NCI-H446 (cell line): ENCODE results near the gene FAM222B.
A peak's percentile ranks its signal among the peaks of the same experiment; 100 is the strongest.

Source experiments
- DNase-seq, 2 experiments: peaks; one replicate each; lab custom pipeline; 2025; lab: John Stamatoyannopoulos, UW

FAM222B gene

DNA sequence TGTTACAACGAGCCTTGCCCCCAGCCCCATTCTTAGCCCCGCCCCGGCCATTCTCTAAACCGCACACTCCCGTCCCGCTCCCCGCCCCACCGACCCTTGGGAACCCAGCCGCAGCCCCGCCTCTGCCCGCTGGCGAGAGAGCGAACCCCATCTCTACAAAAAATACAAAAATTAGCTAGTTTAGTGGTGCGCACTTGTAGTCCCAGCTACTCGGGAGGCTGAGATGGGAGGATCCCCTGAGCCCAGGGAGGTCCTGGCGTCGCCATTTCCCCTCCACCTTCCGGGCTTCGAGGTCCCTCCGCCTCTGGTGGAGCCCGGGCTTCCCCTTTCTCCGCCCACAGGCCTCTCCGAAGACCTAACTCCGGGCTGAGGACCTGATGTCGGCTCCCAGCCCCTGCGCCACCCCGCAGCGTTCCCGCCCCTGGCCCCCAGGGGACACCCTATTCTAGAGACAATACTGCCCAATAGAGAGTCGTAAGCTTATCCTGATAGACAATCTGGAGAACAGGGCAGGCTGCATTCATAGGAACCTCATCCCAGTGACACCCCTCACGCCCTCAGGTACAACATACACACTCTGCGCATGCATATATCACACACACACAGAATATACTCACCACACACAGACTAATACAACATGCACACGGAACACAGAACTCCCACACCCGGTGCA is 130.4 kb downstream of the FAM222B start:
- DNase-seq = no peak

DNA sequence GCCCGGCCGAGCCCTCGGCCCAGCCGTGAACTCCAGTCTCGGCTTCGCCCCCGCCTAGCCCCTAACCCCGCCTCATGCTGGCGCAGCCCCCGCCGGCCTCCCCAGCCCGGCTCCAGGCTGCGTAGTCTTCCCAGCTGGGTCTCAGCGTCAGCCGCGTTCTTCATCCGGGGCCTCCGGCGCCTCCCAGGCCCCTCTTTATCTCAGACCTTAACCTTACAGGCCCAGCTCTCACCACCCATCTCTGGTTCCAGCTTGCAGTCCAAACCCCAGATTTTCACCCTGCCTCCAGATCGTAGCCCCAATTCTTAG is 130.9 kb downstream of the FAM222B start, which contains the start of gene PROCA1:
TSS of gene PROCA1 (minus strand) at position 166 of the 309 bp plus-strand sequence. CDS start 228 bp downstream, outside the sequence.
- DNase-seq = no peak

DNA sequence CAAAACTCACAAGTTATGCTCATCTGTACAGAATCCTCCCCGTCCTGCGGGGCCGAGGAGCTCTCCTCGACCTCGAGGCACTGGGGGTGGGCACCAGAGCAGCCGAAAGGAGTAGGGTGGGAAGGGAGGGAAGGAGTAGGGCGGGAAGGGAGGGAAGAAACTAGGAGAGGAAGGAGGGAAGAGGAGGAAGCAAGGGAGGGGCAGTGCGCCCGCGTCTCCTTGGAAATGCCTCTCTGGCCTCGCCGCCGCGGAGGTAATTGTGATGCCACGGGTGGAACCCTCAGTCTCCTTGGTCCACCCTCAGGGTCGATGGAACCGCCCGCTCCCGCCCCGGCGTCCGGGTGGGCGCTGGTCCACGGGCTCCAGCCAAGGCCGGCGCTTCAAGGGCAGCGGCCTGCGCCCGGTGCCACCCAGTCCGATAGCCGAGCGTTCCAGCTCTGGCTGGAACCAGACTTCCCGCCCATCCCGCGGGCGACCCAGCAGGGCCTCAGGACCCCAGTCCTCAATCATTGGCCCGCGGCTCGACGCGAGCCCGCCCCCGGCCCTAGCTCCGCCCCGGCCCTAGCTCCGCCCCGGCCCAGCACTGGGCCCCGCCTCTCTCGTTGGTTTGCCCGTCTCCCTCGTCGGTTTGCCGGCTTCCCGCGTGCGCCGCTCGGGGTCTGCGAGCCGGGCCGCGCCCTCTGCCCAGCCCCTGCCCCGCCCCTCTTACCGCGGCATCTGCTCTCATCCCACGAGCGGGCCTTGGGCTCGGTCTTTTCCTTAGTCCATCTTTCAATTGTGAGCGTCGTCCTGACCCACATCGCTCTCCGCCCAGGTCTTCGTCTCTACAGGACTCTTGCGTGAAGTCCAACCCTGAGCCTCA is 131.5 kb downstream of the FAM222B start:
- peak; percentile 67 to 94 for DNase-seq

DNA sequence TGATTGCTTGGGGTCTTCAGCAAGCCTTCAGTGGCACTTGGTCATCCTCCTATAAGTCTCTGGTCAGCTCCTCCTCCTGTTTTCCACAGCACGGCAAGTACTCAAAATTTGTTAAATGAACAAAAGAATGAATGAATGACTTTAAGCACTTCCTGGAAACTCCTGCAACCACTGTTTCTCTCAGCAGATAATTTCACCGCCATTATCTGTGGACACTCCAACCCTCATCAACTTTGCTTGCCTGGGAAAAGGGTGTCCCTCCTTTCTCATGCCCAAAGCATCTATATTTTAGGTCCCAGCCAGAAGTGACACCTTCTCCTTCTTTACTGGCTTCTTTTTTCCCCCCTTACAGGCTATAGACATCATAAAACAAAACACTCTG is 135.3 kb downstream of the FAM222B start:
- no peak for DNase-seq

DNA sequence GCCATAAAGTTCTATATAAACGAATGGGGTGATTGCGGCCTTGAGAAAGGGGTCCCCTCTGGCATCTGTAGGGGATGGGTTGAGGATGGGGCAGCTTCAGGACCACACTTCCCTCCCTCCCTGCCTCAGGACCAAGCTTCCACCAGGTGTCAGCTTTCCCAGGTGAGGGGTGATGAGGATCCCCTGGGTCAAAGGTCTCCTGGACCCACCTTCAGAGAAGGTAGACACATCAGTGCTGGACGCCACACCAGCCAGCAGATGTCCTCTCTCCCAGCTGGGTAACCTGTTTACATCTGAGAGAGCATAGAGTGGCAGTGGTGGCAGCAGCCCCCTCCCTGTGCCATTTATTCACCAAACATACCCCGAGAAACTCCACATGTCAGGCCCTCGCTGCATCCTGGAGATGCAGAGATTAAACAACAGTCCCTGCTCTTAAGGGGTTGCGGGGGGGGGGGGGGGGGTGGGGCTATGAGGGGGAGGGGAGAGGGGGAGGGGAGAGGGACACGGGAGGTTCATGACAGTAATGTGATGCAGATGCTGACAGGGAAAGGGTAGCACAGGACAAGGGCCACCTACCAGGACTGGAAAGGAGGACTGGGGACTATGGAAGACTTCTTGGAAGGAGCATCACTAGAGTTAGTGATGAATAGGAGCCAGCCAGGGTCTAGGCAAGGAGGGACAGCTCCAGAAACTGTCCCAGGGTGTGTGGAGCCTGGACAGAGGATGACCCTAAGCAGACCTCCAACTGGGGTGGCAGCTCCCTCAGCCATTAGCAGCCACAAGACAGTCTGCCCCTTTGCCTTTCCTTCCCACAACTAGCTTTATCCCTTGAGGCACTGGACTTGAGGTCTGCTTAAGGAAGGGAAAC is 135.9 kb downstream of the FAM222B start:
- DNase-seq = no peak
